Measurements from ENCODE around the gene ZNF385B.

The ZNF385B gene

GRCh38 chr2:179578171-179578916 is 283.1 kb downstream of the ZNF385B start:
- DNase-seq: no peak

- no peak for DNase-seq
Observed at GRCh38 chr2:179574061-179574519, 287.3 kb downstream of the ZNF385B start.

GRCh38 chr2:179572544-179572943 is 288.9 kb downstream of the ZNF385B start:
- DNase-seq: no peak

DNA sequence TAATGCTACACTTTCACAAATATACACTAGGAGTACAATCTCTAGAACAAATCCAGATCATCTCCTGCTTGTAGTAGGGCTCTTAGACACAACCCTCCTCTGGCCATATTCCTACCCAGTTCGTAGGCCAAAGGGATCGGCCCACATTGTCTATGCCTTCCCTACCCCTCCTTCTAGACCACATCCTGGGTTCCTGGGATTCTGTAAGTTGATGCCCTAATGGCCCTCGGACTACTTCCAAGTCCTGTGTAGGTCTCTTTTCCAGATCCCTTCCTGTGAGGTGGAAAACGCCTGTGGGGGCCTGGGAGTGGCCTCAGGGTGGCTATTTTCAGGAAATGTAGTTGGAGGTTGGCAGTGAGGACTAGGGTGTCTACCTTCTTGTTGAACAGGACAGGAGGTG is 289.7 kb downstream of the ZNF385B start:
- no peak for DNase-seq

- DNase-seq: no peak
Observed at GRCh38 chr2:179571252-179571651, 290.2 kb downstream of the ZNF385B start.

DNA sequence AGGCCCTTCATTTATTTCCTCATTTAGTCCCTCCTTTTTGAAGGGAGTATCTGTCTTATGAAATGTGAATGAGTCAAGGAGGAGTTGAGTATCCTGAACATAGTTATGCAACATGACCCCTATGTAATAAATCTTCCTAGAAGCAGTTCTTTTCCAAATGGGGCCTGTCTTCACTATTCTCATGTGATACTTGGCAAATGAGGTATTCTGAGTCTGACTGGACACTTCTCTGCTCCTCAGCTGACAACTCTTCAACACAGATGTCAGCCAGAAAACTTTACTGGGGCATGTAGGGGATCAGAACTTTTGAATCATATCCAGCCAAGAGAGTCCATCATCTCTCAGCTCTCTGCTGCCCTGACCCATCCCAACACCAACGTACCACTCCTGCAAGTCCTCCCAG is 291.6 kb downstream of the ZNF385B start:
- DNase-seq: no peak

GRCh38 chr2:179565807-179566206 is 295.6 kb downstream of the ZNF385B start:
- no peak for DNase-seq

GRCh38 chr2:179562330-179562885 is 299.0 kb downstream of the ZNF385B start:
- DNase-seq: peak; percentile 88

DNA sequence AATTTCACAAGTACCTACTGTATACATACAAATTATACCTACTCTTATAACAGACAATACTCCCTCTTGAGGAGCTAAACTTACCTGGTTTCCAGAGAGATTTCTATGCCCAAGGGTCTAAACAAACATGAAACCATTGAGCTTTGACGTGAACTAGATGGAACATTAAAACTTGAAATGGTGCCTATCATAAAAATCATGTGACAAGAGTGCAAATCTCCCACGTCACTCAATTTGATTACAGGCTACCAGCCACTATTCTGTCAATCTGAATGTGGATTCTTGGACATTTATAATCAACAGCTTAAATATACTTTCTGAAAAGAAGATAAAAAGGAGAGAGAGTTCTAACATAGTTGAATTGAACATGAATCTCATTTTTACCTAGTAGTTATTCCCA is 299.7 kb downstream of the ZNF385B start:
- peak; percentile 18 for DNase-seq

DNA sequence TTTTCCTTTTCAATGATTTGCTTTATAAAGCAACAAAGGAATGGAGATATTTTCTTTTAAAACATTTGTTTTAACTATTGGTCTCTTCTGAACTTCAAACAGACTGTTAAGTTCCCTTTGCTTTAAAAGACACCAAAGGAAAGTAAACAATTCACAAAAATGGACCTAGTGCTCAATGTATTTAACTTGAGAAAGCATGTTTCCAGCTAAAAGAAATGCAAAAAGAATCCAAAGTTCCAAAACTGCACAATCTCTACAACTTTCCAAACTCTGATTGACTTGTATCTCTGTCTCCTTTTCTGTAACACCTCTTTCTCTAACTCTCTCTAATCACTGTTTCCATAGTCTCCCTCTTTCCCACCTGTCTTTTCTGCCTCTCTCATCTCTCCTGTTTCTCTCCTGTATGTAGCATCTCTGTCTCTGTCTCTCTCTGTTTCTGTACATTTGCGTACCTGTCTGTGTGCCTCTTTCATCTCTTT is 301.1 kb downstream of the ZNF385B start:
- DNase-seq: no peak

DNA sequence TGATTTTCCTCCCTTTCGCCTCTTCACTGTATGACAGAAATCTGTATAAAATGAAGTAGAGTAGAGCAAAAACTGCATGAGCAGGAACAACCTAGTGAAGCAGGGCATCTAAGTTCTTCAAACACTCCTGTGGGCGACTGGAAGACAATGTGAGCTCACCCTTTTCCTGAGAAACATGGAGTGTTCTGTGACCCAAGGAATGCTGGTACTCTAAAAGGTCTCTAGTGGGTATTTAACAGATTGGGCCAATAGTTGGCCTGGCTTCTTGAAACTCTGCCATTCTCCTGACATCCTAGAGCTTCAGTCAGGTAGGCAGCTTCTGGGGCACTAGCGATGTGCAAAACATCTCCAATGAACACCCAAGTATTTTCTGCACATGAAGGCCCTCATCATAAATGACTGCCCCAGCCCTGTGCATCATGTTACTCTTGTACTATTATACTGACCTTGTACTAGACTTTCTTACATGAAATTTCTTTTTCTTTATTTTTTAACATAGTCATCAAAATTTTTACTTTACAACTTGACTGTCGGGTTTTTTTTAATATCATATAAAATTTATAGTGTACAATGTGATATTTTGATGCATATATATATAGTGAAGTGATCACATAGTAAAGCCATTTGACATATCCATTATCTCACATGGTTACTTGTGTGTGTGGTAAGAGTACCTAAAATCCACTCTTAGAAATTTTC is 302.2 kb downstream of the ZNF385B start:
- DNase-seq: no peak

DNA sequence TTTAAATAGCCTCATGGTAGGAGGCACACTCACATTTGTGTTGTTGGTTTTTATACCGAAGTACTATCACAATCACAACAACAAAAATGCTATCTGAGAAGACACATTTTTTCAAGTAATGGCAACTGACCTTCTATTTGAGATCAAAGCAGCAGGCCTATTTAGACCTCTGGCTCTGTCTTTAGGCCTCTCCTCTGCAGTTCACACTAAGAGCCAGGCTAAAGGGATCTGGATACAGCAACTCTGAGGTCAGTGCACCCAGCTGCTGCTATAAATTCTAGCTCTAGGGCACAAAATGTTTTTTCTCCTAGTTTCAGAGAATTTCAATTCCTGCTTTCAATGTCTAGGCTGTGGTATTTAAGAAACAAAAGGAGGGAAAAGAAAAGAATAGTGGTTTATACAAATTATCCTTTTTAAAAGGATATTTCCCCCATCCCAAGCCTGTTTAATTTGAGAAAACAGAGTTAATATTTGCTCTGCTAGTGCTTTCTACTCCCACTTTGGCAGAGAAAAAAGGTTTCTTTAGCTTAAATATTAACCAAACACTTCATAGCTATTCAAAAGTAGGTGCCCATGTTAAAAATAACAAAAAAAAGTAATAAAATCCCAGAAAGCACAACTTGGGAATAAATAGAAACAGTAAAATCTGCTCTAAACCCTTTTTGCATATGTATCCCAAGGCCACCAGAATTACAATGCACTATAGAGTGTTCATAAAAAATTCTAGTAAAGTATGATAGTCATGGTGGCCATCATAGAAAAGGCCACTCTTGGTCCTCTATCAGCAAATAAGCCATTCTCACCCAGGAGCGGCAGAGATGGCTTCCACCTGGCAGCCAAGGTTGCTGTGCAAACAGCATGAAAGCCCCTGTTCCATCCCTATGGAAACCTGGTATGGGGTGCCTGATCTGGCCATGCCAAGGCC is 303.1 kb downstream of the ZNF385B start:
- DNase-seq: no peak

- no peak for DNase-seq
Observed at GRCh38 chr2:179556425-179556824, 305.0 kb downstream of the ZNF385B start.

DNA sequence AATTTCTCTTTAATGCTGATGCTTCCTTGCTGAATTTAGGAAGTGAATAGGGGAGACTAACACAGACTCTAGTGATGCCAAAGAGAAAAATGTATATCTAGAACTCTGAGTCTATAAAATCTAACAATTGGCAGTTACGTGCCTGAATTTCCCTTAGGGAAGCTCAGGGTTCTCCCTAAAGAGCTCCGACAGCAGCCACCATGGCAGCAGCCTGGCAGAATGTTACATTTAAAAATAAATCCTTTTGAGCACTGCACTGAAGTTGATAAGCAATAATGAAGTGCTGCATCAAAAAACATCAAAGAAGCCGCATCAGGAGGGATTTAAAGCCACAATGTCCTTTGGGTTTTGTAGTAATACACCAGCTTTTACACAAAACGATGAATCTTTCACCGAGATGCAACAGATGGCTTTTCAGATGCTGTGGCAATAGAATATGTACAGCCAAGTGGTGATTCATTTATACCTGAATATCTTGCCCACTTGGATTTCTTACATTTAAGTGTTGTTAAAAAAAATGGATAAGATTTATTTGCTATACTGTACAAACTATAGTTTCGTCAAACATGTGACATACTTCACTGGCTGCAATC is 305.6 kb downstream of the ZNF385B start:
- DNase-seq: no peak

GRCh38 chr2:179554639-179555386 is 306.6 kb downstream of the ZNF385B start:
- DNase-seq: no peak

DNA sequence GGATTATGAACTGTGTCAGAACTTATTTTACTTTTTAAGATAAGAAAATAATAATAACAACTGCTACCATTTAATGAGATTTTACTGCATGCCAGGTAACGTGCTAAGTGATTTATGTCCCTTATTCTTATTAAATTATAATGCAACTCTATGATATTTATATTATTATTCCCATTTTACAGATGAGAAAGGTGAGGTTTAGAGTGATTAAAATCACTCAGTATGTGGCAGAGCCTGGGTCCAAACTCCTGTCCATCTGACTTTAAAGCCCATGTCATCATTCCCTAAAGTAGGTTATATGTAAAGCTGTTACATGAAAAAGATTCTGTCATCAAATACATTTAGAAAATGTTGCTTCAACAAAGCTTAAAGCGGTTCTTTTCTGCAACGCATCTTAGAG is 308.0 kb downstream of the ZNF385B start:
- no peak for DNase-seq

DNA sequence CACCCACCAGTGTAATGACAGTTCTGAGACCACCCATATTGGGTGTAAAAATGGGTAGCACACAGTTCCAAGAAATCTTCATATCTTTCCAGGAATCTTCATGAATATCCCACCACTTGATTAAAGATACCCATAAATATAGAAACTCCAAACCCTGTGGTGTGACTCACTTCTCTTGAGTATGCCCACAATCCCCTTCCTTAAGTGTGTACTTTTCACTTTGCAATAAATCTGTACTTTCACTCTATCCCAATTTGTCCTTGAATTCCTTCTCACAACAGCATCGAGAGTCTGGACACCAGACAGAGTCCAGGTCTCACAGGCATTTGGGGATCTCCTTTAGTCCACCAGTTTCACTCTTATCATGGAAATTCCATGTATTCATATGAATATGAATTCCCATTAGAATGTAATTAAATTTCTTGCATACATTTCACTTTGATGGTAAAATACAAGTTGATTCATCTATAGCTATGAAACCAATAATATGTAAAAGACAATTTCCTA is 309.8 kb downstream of the ZNF385B start:
- no peak for DNase-seq

DNA sequence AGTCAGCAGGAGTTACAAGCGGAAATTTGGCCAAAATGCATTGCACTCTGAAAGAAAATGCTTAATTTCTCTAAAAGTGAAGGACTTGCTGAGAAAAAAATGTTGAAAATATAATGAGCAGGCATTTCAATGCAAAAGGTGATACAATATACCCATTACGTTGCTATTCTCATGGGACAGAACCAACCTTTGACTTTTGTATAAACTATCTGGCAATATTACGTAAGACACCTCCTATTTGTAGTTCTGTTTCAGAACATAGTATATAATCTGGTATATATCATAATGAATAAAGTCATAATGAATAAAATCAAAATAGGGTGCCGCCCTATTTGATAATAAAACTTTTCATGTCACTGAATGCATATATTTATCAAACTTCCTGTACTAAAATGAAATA is 310.6 kb downstream of the ZNF385B start:
- DNase-seq: no peak

GRCh38 chr2:179550214-179550613 is 311.2 kb downstream of the ZNF385B start:
- DNase-seq: no peak

GRCh38 chr2:179546656-179547055 is 314.8 kb downstream of the ZNF385B start:
- no peak for DNase-seq

- no peak for DNase-seq
Observed at GRCh38 chr2:179545024-179545423, 316.4 kb downstream of the ZNF385B start.
